GM21825 (cell line): ENCODE measurements around the gene RPTOR.

Experiments used
- ATAC-seq: cut with Tn5 transposase; IDR thresholded peaks from one replicate; pipeline ENCODE4 v1.9.1; 2021; ENCODE audit warnings: mild to moderate bottlenecking, moderate library complexity; ENCODE audit not compliant: unreplicated experiment

RPTOR gene

GRCh38 chr17:80822700-80823410 is 278.2 kb downstream of the RPTOR start:
- no peak for ATAC-seq

GRCh38 chr17:80824549-80825470 is 280.2 kb downstream of the RPTOR start:
- ATAC-seq: no peak

GRCh38 chr17:80825471-80826345 is 281.1 kb downstream of the RPTOR start:
- ATAC-seq: no peak

GRCh38 chr17:80826346-80826954 is 281.8 kb downstream of the RPTOR start:
- ATAC-seq: no peak

GRCh38 chr17:80826955-80827645 is 282.5 kb downstream of the RPTOR start:
- no peak for ATAC-seq

- no peak for ATAC-seq
These were observed 283.3 kb downstream of the RPTOR start for GRCh38 chr17:80827646-80828643.

GRCh38 chr17:80829166-80829813 is 284.7 kb downstream of the RPTOR start:
- ATAC-seq: no peak

GRCh38 chr17:80830020-80830780 is 285.6 kb downstream of the RPTOR start:
- ATAC-seq: no peak

GRCh38 chr17:80831491-80831890 is 286.9 kb downstream of the RPTOR start:
- ATAC-seq: no peak

GRCh38 chr17:80832266-80832676 is 287.6 kb downstream of the RPTOR start:
- ATAC-seq: no peak

GRCh38 chr17:80832888-80833583 is 288.4 kb downstream of the RPTOR start:
- ATAC-seq: peak; percentile 73

- ATAC-seq: no peak
These were observed 289.6 kb downstream of the RPTOR start for GRCh38 chr17:80833952-80834892.

- no peak for ATAC-seq
These were observed 290.2 kb downstream of the RPTOR start for GRCh38 chr17:80834893-80835275.

GRCh38 chr17:80835816-80836657 is 291.4 kb downstream of the RPTOR start:
- no peak for ATAC-seq

- ATAC-seq: no peak
These were observed 292.0 kb downstream of the RPTOR start for GRCh38 chr17:80836658-80836965.
